ENCODE measurements around the gene DYDC2. TPM values are rescaled to one million over a fixed set of nuclear protein-coding genes. Genes with fewer than 3 reads are reported as not detected.
A peak's percentile ranks its signal among the peaks of the same experiment; 100 is the strongest.
"Not testable (repeated sequence)": the region's sequence is repeated elsewhere in the genome, so short reads cannot be mapped to it uniquely, and the experiment has no call there.

The DYDC2 gene, protein sequence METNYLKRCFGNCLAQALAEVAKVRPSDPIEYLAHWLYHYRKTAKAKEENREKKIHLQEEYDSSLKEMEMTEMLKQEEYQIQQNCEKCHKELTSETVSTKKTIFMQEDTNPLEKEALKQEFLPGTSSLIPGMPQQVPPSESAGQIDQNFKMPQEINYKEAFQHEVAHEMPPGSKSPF
- polyA plus RNA-seq (2014; cell fraction: cytosol; rRNA removed), result 0.12 and 0.75 TPM in 2 replicates
- 1.2 TPM in 1 of 2 replicates, not detected in the other for polyA plus RNA-seq (2014; cell fraction: nucleus; rRNA removed)

DNA sequence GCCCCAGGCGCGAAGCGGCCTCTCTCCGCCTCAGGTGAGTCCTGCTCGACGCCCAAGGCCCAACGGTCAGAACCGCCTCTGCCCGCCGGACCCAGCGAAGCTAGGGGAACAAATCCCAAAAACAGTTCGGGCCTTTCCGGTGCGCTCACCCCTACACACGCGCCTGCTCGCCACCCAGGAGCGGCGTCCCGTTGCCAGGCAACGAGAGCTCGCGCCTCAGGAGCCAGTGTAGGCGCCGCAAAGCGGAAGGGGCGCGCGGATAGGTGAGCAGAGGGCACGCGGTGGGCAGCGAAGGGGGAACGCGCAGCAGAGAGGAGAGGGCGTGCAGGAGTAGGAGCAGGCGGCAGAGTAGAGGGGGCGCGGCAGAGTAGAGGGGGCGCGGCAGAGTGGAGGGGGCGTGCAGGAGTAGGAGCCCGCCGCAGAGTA is at the start of gene DYDC2, which contains the start of gene DYDC1:
DYDC2 (plus strand) TSS at position 219 of the 426 bp plus-strand sequence. CDS start 5,663 bp downstream, outside the sequence.
DYDC1 (minus strand) TSS at position 193 of the 426 bp plus-strand sequence. CDS start 4,154 bp downstream, outside the sequence.
- peak; percentile 70 for DNase-seq (ENCODE audit: low spot score)

DNA sequence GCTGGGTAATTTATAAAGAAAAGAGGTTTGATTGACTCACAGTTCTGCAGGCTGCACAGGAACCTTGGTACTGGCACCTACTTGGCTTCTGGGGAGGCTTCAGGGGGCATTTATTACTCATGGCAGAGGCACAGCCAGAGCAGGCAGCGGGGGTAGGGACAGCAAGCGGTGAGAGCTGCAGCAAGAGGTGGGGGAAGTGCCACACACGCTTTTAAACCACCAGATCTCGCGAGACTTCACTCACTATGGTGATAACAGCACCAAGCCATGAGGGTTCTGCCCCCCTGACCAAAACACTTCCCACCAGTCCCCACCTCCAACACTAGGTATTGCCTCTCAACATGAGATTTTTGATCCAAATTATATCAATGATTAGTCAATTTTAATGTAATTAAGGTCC is 43.1 kb upstream of the DYDC2 start:
- DNase-seq (ENCODE audit: low spot score), result no peak

DNA sequence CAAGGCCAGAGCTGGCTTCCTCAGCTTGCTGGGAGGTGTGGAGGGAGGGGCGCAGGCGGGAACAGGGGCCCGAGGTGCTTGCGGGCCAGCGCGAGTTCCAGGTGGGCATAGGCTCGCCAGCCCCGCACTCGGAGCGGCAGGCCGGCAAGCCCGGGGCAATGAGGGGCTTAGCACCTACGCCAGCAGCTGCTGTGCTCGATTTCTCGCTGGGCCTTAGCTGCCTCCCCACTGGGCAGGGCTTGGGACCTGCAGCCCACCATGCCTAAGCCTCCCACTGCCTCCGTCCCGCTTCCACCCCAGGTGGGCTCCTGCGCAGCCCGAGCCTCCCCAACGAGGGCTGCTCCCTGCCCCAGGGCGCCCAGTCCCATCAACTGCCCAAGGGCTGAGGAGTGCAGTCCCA is 41.2 kb upstream of the DYDC2 start:
- DNase-seq (ENCODE audit: low spot score), result no peak

DNA sequence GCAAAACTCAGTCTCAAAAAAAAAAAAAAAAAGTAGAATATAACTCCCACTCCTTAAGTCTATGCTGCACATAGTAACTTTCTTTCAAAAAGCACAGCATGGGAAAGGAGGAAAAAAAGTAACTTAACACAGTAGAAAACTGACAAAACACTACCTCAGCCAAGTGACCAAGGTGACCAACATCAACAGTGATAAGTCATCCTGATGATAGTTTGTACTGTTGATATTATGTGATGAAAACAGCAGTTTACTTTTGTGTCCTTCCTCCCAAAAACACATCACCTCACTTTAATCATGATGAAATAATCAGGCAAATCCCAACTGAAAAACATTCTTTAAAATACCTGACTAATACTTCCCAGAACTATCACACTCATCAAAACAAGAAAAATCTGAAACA is 37.8 kb upstream of the DYDC2 start:
- DNase-seq (ENCODE audit: low spot score), result no peak

DNA sequence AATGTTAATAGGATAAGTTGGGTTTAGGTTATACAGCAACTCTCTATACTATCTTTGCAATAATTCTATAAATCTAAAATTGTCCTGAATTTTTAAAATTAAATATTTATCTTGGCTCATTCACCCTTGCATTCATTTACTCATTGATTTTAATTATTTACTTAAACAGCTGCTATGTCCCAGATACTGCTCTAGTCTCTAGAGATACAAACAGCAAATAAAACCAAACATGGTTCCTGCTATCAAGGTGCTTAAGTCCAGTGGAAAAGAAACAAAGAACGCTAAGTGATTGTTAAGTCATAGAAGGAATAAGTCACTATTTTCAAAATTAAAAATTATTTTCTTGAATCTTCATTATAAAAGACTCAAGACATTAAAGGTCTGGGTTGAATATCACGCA is 37.3 kb upstream of the DYDC2 start:
- no peak for DNase-seq (ENCODE audit: low spot score)

DNA sequence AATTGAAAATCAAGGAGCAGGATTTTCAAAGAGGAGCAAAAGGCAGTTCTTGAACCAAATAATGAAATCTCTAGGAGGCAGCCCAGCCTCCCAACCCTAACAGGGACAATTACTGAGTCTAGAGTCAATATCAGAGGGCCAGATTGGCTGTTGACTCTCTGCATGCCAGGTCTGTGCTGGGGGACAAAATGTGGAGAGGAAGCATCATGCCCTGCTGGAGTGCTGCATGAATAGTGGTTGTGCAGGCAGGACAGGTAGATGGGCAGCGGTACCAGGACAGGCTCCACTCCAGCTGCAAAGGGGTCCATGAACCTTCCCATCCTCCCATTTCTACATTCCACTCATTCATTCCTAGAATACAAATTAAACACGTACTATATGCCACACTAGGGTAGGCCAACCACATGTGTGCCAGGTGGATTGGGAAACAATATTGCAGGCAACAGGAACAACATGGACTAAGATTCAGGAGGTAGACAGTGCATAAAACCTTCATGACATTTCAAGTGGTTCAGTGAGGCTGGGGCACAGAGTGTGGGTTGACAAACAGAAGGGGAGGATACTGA is 36.8 kb upstream of the DYDC2 start:
- DNase-seq (ENCODE audit: low spot score), result no peak

DNA sequence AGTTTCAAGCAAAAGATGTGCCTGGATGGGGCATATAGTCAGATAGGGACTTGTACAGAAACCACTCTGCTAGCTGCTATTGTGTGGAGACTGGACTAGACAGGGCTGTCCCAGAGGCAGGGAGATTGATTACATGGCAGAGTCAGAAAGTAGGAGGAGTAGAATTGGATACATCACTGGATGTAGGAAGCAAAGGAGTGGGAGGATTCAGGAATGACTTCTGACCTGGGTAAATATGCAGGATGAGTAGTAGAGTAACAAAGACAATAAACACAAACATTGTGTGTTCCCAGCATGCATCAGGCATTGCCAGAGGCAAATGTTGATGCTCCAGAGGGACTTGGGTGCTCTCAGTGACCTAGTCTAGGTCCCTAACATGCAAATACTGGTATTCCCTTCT is 36.2 kb upstream of the DYDC2 start:
- no peak for DNase-seq (ENCODE audit: low spot score)

DNA sequence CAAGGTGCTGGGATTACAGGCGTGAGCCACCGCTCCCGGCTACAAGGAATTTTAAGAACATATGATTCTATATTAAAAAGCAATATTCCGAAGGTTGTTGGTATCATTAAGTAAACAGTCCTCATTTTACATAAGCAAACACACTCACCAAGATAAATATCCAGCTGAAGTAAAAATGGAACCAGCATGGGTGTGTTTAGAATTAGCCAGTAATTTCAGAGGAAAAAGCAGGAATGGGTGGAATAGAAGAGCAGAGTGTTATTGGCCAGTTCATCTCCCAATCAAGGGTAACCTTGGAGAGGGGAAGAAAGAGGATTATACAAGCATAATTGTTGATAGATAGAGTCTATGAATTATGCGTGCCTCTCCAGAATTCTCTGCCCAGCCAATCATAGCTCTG is 35.4 kb upstream of the DYDC2 start:
- DNase-seq (ENCODE audit: low spot score), result no peak

DNA sequence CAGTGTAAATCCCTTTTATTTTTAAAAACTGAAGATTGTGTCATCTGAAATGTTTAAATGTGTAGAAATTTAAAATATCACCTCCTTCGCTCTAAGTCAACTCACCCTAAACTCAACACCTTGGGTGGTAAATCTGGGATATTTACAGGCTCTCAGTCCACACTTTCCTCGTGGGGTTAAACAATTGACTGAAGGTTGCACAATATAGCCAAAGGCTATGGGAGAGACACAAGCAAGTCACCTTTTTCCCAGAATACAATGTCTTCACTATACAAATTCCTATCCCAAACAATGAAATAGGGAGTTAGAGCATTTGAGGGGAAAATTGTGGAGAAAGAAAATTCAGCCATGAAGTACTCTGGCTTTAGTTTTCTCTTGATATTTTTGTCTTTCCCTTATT is 34.4 kb upstream of the DYDC2 start:
- DNase-seq (ENCODE audit: low spot score), result no peak

DNA sequence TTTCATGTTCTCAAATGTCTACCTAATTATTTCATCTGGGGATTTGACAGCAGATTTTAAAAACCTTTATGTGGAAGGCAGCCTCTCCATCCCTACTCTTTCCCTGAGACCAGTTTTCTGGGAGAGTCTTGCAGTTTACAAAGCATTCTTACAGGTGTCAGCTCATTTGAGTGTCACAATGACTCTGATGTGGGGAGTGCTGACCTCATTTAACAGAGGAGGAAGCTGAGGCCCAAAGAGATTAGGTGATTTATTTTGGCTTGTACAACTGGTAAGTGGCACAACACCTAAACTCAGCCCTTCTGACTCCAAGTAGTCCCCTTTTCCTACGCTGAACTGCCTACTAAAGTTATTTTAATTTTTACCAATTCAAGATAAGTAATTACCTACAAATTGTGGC is 33.9 kb upstream of the DYDC2 start:
- no peak for DNase-seq (ENCODE audit: low spot score)

DNA sequence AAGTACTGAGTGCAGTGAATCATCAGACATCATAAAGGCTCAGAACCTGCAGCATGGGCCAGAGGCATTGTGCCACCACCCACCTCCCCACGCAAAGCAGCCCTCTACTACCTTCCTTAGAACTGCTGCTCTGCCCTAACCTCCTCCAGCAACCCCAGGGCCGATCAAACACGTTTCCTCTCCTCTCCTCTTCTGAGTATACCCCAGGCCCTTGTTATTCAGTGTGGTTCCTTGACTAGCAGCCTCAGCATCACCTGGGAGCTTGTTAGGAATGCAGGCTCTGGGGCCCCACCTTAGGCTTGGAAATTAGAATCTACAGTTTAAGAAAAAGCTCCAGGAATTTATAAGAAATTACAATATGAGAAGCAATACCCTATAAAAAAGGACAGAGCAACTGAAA is 33.3 kb upstream of the DYDC2 start:
- no peak for DNase-seq (ENCODE audit: low spot score)

DNA sequence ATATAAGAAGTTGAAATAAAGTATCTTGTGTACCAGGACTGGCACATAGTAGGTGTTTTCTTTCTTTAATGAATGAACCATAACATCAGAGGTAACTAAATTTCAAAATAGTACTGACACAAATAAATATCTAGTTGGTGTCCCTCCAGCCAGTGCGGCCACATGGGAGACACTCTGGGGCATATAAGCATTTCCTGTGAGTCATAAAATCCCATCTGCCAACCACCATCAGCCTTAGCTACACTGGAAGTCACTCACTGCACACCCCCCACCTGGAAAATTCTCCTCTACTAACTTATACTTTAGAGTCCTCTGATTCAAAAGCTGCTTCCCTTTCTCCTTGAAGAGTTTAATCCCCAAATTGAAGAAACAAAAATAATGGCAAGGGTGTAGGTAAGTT is 32.5 kb upstream of the DYDC2 start:
- no peak for DNase-seq (ENCODE audit: low spot score)

DNA sequence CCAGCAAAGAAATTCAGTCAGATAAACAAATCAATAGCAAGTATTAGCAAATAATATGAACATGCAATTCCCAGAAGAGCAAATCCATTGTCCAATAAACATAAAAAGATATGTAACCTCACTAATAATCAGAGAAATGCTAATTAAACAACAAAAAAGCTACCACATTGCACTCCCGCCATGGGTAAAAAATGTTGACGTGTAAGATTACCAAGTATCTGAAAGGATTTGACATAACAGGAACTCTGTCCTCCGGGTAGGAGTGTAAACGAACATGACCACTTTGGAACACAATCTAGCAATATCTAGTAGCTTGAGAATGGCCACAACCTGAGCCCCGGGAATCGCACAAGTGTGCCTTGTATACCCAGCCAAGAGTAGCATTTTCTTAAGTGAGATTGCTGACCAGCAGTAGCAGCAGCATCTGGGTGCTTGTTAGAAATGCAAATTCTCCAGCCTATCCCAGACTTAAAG is 31.7 kb upstream of the DYDC2 start:
- DNase-seq (ENCODE audit: low spot score), result no peak

DNA sequence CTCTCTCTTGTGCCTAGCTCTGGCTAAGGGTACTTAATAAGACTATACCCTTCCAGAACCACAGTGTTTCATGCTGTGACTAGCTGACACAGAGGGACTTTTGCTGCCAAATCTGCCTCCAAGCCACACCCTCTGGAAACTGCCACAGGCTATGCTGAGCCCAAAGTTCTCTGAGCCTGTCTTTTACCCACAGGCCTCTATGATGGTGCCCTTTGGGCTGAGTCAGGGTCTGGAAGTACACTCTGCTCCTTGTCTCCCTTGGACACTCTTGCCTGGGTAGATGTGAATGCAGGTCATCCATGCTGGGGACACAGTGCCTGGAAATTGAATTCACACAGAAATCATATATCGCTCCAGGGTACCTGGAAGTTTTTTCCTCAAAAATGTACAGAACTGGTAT is 22.6 kb upstream of the DYDC2 start:
- DNase-seq (ENCODE audit: low spot score), result no peak

DNA sequence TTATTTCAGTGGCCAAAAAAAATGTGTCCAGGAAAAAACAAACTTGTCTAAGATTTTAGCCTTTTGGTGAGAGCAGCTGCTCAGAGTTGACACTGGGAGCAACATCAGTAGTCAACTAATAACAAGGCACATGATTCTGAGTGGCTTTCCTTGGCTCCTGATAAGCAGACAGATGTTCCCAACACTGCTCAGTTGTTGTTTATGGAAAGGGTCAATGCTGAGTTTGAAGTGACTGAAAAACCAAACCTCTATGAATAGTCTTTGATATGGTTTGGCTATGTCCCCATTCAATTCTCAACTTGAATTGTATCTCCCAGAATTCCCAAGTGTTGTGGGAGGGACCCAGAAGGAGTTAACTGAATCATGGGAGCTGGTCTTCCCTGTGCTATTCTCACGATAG is 12.3 kb upstream of the DYDC2 start:
- DNase-seq (ENCODE audit: low spot score), result no peak

DNA sequence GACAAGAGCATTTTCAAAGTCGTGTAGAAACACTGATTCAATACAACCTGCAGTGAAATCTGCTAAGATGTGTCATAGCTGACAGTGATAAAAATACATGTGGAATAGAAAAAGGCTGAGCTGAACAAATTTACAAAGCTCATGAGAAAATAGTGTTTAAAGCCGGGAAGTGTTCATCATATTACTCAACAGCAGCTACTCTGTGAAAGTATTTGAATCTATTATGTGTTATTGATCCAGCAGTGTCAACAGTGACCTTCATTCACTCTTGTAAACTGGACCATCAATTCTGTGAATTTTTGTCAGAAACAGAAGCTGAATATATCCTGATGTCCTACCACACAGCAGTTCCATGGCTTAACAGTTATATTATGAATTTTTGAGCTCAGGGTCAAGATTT is 11.7 kb upstream of the DYDC2 start:
- DNase-seq (ENCODE audit: low spot score), result no peak

DNA sequence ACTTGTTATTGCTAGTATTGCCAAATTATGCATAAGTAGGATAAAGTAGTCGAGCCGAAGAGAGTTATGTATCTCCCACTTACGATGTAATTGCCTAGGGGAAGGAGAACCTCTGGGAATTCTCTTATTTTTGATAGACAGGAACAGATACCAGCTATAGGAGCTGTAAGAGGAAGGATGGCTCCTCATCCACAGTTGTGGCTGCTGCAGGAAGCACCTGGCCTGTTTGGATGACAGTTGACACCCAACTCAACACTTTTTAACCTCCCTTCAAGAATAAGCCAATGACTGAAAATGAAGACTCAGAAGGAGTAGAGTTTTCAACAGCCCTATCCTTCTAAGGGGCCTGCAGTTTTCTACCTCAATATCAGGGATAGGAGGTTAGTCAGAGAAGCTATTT is 6.3 kb upstream of the DYDC2 start:
- DNase-seq (ENCODE audit: low spot score), result no peak

DNA sequence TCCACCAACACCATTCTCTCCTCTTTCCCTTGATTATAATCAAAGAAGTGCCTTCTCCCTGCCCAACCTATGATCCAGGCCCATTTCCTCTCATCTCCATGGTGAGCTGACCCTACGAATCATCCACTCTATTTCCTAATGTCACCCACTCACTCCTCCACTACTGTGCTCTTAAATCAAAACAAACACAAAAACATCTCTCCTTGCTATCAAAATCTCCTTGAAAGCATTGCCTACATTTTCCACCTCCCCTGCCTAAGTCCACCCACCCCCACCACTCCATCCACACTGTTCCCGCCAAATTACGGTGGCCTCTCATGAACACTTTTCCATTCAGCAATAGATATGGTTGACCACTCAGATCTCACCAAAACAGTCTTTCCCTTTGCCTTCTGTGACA is 5.4 kb upstream of the DYDC2 start:
- no peak for DNase-seq (ENCODE audit: low spot score)

DNA sequence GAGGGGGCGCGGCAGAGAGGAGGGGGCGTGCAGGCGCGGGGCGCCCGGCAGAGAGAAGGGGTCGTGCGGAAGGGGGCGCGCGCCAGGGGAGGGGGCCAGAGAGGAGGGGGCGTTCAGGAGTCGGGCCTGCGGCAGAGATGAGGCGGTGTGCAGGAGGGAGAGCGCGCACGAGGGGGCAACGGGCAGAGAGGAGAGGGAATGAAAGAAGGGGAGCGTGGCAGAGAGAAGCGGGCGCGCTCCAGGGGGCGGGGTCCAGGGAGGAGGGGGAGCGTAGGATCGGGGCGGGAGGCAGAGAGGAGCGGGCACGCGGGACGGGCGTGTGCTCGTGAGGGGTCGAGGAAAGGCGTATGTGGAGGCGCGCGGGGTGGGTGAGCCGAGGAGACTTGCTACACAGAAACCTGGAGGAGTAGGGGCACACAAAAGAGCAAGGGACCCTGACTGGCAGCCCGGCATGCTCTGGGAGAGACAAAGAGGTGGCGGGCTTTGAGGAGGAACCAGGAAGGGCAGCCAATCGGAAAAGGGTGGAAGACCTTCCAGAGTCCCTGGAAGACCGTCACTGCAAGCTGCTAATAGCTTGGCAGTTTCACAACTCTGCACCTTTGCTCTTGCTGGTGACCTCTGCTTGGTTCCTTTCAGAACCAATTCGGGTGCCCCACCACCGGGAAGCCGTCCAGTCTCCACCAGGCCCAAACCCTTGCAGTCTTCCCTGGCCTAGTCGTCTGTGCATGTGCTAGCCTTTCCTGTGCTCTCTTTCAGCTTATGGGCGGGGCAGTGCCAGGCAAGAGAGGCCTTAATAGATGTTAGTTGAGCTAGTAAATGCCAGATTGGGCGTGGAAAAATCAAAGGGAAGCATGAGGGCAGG is 639 bp downstream of the DYDC2 start:
- DNase-seq (ENCODE audit: low spot score), result peak; percentile 43

DNA sequence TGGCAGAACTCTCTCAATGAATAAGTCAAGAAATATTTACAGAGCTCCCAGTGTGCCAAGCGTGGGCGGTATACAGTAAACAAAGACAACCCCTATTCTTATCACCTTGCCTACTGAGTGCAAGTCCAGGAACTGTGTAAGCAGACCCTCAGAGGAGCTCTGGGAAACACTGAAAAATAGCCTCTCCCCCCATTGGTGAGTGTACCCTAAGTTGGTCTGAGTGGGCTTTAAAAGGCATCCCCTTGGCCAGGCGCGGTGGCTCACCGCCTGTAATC is 1.2 kb downstream of the DYDC2 start:
- DNase-seq (ENCODE audit: low spot score), result no peak

DNA sequence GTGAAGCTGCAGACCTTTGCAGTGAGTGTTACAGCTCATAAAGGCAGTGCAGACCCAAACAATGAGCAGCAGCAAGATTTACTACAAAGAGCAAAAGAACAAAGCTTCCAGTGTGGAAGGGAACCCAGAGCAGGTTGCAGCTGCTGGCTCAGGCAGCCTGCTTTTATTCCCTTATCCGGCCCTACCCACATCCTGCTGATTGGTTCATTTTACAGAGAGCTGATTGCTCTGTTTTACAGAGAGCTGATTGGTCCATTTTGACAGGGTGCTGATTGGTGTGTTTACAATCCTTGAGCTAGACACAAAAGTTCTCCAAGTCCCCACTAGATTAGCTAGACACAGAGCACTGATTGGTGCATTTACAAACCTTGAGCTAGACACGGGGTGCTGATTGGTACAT is 2.3 kb downstream of the DYDC2 start:
- not testable (repeated sequence) for DNase-seq (ENCODE audit: low spot score)

DNA sequence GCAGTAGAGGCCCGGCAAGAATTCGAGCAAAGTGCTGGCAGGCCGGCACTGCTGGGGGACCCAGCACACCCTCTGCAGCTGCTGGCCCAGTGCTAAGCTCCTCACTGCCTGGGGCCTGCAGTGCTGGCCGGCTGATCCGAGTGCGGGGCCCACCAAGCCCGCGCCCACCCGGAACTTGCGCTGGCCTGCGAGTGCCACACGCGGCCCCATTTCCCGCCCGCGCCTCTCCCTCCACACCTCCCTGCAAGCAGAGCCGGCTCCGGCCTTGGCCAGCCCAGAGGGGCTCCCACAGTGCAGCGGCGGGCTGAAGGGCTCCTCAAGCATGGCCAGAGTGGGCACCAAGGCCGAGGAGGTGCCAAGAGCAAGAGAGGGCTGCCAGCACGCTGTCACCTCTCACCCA is 3.1 kb downstream of the DYDC2 start:
- no peak for DNase-seq (ENCODE audit: low spot score)

DNA sequence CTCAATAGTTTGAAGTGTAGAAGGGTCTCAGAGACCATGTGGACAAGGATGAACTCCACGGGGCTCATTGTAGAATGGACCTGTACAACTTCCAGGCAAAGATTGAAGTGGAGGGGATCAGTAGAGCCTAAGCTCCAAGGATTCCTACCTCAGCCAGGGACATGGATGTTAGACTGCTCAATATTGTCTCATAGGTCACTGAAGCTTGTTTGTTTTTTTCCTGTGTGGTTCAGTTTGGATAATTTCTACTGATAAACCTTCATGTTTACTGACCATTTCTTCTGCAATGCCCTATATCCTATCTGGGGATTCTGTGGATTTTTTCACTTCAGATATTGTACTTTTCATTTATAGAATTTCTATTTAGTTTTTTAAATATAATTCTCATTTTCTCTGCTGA is 8.9 kb downstream of the DYDC2 start:
- DNase-seq (ENCODE audit: low spot score), result no peak

Measured in SK-N-DZ (cell line).